ENCODE measurements around the gene AQP12A. TPM values are rescaled to one million over a fixed set of nuclear protein-coding genes. Genes with fewer than 3 reads are reported as not detected.

AQP12A gene
- total RNA-seq, 1 donor from 2014 or later: not detected

DNA sequence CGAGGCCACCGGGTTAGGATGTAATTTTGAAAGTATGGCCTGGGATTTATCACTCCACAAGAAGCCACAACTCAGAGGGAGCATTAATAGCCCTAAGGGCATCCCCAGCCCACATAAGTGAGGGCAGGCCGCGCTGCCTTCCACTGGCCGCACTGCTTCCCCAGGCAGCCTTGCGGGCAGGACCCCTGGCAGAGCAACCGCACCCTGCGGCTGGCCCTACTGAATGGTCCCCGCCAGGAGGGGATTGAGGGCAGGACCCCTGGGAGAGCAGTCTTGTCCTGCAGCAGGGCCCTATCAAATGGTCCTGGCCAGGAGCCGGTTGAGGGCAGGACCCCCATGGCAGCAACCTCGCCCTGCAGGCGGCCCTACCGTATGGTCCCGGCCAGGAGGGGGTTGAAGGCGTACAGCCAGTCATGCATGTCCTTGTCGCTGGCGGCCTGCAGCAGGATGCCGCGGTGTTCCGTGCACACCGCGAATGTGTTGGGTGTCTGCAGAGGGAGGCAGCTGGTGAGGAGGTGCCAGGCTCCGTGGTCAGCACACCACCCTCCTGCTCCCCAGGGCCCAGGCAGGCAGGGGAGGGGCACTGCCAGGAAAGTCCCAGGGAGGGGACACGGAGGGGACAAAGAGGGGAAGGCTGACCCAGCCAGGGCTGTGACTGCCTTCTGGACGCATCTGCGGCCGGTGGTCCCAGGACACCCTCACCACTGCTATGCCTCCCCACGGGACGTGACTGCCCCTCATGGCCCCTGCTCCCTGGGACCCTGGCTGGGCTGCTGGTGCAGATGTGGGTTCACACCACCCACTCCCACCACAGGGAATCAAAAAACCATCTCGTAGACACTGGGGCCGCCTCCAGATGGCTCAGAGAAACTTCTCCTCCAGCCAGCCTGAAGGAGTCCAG lies 26.3 kb downstream of the AQP12A start:
- Mint-ChIP-seq H3K4me1 (ENCODE audit: low read depth, unreplicated experiment) (peaks cover 2% of the 10 kb centered on the region), H3K27ac (ENCODE audit: unreplicated experiment) (no peak overlapping the region), H3K27me3 (ENCODE audit: unreplicated experiment) (peaks cover 20% of the 10 kb centered on the region), H3K4me3 (ENCODE audit: unreplicated experiment) (no peak overlapping the region), H3K36me3 (ENCODE audit: unreplicated experiment) (no peaks in the 10 kb centered on the region), H3K9me3 (ENCODE audit: unreplicated experiment) (peaks cover 25% of the 10 kb centered on the region)
- no peak for TF ChIP-seq CTCF (IDR thresholded peaks at IDR 0.05; ENCODE audit: partially characterized antibody, unreplicated experiment)
- peak; percentile 13 for DNase-seq

- no peaks in the 10 kb centered on the region for H3K36me3 Mint-ChIP-seq (ENCODE audit: unreplicated experiment)
- peaks cover 2% of the 10 kb centered on the region for H3K4me1 Mint-ChIP-seq (ENCODE audit: low read depth, unreplicated experiment)
- no peak for DNase-seq
- H3K27ac Mint-ChIP-seq (ENCODE audit: unreplicated experiment): no peak overlapping the region
- no peak overlapping the region for H3K4me3 Mint-ChIP-seq (ENCODE audit: unreplicated experiment)
- H3K27me3 Mint-ChIP-seq (ENCODE audit: unreplicated experiment): peaks cover 17% of the 10 kb centered on the region
- H3K9me3 Mint-ChIP-seq (ENCODE audit: unreplicated experiment): peaks cover 22% of the 10 kb centered on the region
- TF ChIP-seq CTCF (IDR thresholded peaks at IDR 0.05; ENCODE audit: partially characterized antibody, unreplicated experiment): no peak
Observed at GRCh38 chr2:240718896-240719490, 27.3 kb downstream of the AQP12A start.

- Mint-ChIP-seq H3K36me3 (ENCODE audit: unreplicated experiment) (no peaks in the 10 kb centered on the region), H3K4me3 (ENCODE audit: unreplicated experiment) (no peak overlapping the region), H3K4me1 (ENCODE audit: low read depth, unreplicated experiment) (peaks cover 2% of the 10 kb centered on the region), H3K9me3 (ENCODE audit: unreplicated experiment) (peaks cover 19% of the 10 kb centered on the region), H3K27me3 (ENCODE audit: unreplicated experiment) (peaks cover 14% of the 10 kb centered on the region), H3K27ac (ENCODE audit: unreplicated experiment) (no peak overlapping the region)
- no peak for TF ChIP-seq CTCF (IDR thresholded peaks at IDR 0.05; ENCODE audit: partially characterized antibody, unreplicated experiment)
- DNase-seq: no peak
Observed at GRCh38 chr2:240719676-240720545, 28.2 kb downstream of the AQP12A start.

- Mint-ChIP-seq H3K4me3 (ENCODE audit: unreplicated experiment) (no peak overlapping the region), H3K4me1 (ENCODE audit: low read depth, unreplicated experiment) (peaks cover 2% of the 10 kb centered on the region), H3K9me3 (ENCODE audit: unreplicated experiment) (peaks cover 17% of the 10 kb centered on the region), H3K27me3 (ENCODE audit: unreplicated experiment) (peaks cover 14% of the 10 kb centered on the region), H3K36me3 (ENCODE audit: unreplicated experiment) (no peaks in the 10 kb centered on the region), H3K27ac (ENCODE audit: unreplicated experiment) (no peak overlapping the region)
- no peak for TF ChIP-seq CTCF (IDR thresholded peaks at IDR 0.05; ENCODE audit: partially characterized antibody, unreplicated experiment)
- no peak for DNase-seq
Observed at GRCh38 chr2:240720686-240721595, 29.3 kb downstream of the AQP12A start.

All from glutamatergic neuron (in vitro differentiated cells).